ENCODE results near the gene SGSM2. TPM values are rescaled to one million over a fixed set of nuclear protein-coding genes. Genes with fewer than 3 reads are reported as not detected.
A peak's percentile ranks its signal among the peaks of the same experiment; 100 is the strongest.

SGSM2 gene
- total RNA-seq, 1 donor = 29.8 TPM

GRCh38 chr17:2393954-2394749 is 56.9 kb downstream of the SGSM2 start:
- DNase-seq (ENCODE audit: low read depth) = no peak
- no peak for TF ChIP-seq CTCF (IDR thresholded peaks at IDR 0.05; ENCODE audit: insufficient read depth, low read depth, low read length)
- peak overlapping the region; percentile 45 for H3K4me3 ChIP-seq (ENCODE audit: low read depth, low read length)

- no peak overlapping the region for H3K4me3 ChIP-seq (ENCODE audit: low read depth, low read length)
- no peak for DNase-seq (ENCODE audit: low read depth)
- no peak for TF ChIP-seq CTCF (IDR thresholded peaks at IDR 0.05; ENCODE audit: insufficient read depth, low read depth, low read length)
These were observed 57.5 kb downstream of the SGSM2 start for GRCh38 chr17:2394775-2395201.

- DNase-seq (ENCODE audit: low read depth) = peak; percentile 79
These were observed 58.2 kb downstream of the SGSM2 start for GRCh38 chr17:2395258-2396181.

GRCh38 chr17:2396192-2396567 is 58.9 kb downstream of the SGSM2 start:
- TF ChIP-seq CTCF (IDR thresholded peaks at IDR 0.05; ENCODE audit: insufficient read depth, low read depth, low read length) = no peak
- DNase-seq (ENCODE audit: low read depth) = no peak
- H3K4me3 ChIP-seq (ENCODE audit: low read depth, low read length) = peak overlapping the region; percentile 52

More at GRCh38 chr17:2395258-2396181, 58.2 kb downstream of the SGSM2 start:
- H3K4me3 ChIP-seq (ENCODE audit: low read depth, low read length) = no peak overlapping the region
- peak; percentile 25 for TF ChIP-seq CTCF (IDR thresholded peaks at IDR 0.05; ENCODE audit: insufficient read depth, low read depth, low read length)

- peak; percentile 100 for DNase-seq (ENCODE audit: low read depth)
- no peak for TF ChIP-seq CTCF (IDR thresholded peaks at IDR 0.05; ENCODE audit: insufficient read depth, low read depth, low read length)
- peak overlapping the region; percentile 52 for H3K4me3 ChIP-seq (ENCODE audit: low read depth, low read length)
These were observed 59.4 kb downstream of the SGSM2 start for GRCh38 chr17:2396568-2397246.

Measured in fibroblast of villous mesenchyme (primary cell).